ENCODE measurements around the gene SELENBP1. TPM values are rescaled to one million over a fixed set of nuclear protein-coding genes. Genes with fewer than 3 reads are reported as not detected.
"Not testable (repeated sequence)": the region's sequence is repeated elsewhere in the genome, so short reads cannot be mapped to it uniquely, and the experiment has no call there.

SELENBP1 gene
- total RNA-seq, 6 experiments from 2014 or later = 83.4 to 423 (median 208) TPM

DNA sequence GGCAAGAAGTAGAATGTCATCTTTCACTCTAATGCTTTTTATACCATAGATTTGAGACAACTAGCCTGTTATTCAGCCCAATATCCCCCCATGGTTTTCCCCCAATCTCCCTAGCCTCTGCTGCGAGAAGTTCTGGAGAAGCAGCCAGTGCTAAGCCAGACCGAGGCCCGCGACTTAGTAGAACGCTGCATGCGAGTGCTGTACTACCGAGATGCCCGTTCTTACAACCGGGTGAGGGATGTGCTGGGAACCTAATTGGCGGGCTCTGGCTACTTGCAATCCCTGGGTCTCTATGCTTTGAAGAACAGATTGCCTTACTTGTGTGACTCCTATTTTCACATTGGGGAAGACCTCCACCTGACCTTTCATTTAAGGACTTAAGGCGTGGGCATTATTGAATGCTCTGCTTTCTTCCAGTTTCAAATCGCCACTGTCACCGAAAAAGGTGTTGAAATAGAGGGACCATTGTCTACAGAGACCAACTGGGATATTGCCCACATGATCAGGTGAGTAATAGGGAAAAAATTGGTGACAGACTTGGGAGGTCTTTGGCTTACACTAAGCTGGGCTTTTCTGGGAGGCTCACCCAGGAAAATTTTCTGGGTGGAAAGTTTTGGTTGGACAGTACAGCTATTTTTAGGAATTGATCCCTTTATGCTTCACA lies 28.8 kb upstream of the SELENBP1 start:
- 86% methylated on average over 8 of the region's 13 CpGs for WGBS (ENCODE audit: insufficient coverage, low coverage, low lambda C conversion rate, missing lambda C conversion rate)
- intact Hi-C loops (cut with DNase I) = no loop called here
- Histone ChIP-seq H3K27me3 (no peaks in the 10 kb centered on the region), H3K9me3 (no peaks in the 10 kb centered on the region), H3K4me3 (no peak overlapping the region), H3K36me3 (peaks cover 0 to 39% (median 22%) of the 10 kb centered on the region in 4 donors), H3K4me1 (peaks cover 0 to 28% (median 3%) of the 10 kb centered on the region in 4 donors), H3K27ac (no peak overlapping the region)
- no peak for TF ChIP-seq POLR2A (IDR thresholded peaks at IDR 0.05)
- no peak for TF ChIP-seq CTCF (IDR thresholded peaks at IDR 0.05)
- DNase-seq (no peak), ATAC-seq (no peak)

- Histone ChIP-seq H3K9me3 (no peaks in the 10 kb centered on the region), H3K36me3 (peaks cover 0 to 22% (median 15%) of the 10 kb centered on the region in 4 donors), H3K27me3 (no peaks in the 10 kb centered on the region), H3K4me1 (peaks cover 0 to 28% (median 3%) of the 10 kb centered on the region in 4 donors), H3K4me3 (peak within 1 kb of the TSS; percentile 72 to 97 (median 74)), H3K27ac (peak within 1 kb of the TSS; percentile 80 to 81 (median 81))
- WGBS (ENCODE audit: insufficient coverage, low coverage, low lambda C conversion rate, missing lambda C conversion rate) = under 1% methylated on average over 51 of the region's 63 CpGs
- ATAC-seq = peak; percentile 94 to 96 (median 96)
- intact Hi-C loops (cut with DNase I) = no loop called here
- peak in 3 of 4 donors; percentile 14 to 37 (median 24) for TF ChIP-seq CTCF (IDR thresholded peaks at IDR 0.05)
- TF ChIP-seq POLR2A (IDR thresholded peaks at IDR 0.05) = peak; percentile 46
- peak; percentile 73 to 90 (median 79) for DNase-seq
Observed at GRCh38 chr1:151399324-151400171, 27.0 kb upstream of the SELENBP1 start, which contains the start of gene PSMB4. TSS of gene PSMB4 (plus strand) at chr1:151399573. CDS start at chr1:151399588, 15 bp downstream.

DNA sequence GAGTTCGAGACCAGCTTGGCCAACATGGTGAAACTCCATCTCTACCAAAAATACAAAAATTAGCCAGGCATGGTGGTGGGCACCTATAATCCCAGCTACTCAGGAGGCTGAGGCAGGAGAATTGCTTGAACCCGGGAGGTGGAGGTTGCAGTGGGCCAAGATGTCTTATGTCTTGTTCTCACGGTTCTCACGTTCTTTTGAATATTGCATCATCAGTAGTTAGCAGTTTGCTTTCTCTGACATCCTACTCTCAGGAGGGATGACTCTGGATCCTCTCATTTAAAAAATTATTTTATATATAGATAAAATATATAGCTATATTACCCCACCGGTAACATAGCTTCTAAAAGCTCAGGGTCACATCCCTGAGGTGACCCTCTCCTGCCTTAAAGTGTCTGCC lies 23.8 kb upstream of the SELENBP1 start:
- 52% methylated on average over 3 of the region's 5 CpGs for WGBS (ENCODE audit: insufficient coverage, low coverage, low lambda C conversion rate, missing lambda C conversion rate)
- H3K9me3 ChIP-seq; intact Hi-C loops (cut with DNase I): not testable (repeated sequence)

GRCh38 chr1:151393583-151393982 lies 21.1 kb upstream of the SELENBP1 start:
- ATAC-seq = no peak

More for the DNA sequence above, 23.8 kb upstream of the SELENBP1 start:
- not testable (repeated sequence) for H3K36me3 ChIP-seq, DNase-seq, H3K27me3 ChIP-seq, H3K4me3 ChIP-seq, ATAC-seq, H3K27ac ChIP-seq
- peaks cover 0 to 18% (median 3%) of the 10 kb centered on the region in 4 donors for H3K4me1 ChIP-seq

More at GRCh38 chr1:151393583-151393982, 21.1 kb upstream of the SELENBP1 start:
- H3K4me1 ChIP-seq = peaks cover 0 to 15% (median 0%) of the 10 kb centered on the region in 4 donors
- no peaks in the 10 kb centered on the region for H3K36me3 ChIP-seq
- TF ChIP-seq CTCF (IDR thresholded peaks at IDR 0.05) (no peak), POLR2A (IDR thresholded peaks at IDR 0.05) (no peak)
- intact Hi-C loops (cut with DNase I) = no loop called here
- no peak overlapping the region for H3K4me3 ChIP-seq
- H3K9me3 ChIP-seq = no peaks in the 10 kb centered on the region
- DNase-seq = no peak
- H3K27ac ChIP-seq = no peak overlapping the region
- no peaks in the 10 kb centered on the region for H3K27me3 ChIP-seq
